Right lobe of liver (tissue), 4 donors: Measurements from ENCODE around the gene ENTPD8.

Source experiments
- POLR2A ChIP-seq: fragments of 450-650 bp; IDR thresholded peaks from one replicate; pipeline ENCODE4 v1.6.1; 2017; ENCODE audit warnings: antibody characterized with exemption, mild to moderate bottlenecking
- TF ChIP-seq, protein P1 (sequence below), 4 donors: fragments of 200-600 bp in 3 of 4; fragments of 450-650 bp in 1 of 4; IDR thresholded peaks; one replicate each; pipeline versions ENCODE4 v1.5.1 to v1.8.0; 2016 to 2022; ENCODE audit warnings: antibody characterized with exemption in 4 of 4, mild to moderate bottlenecking in 2 of 4
- donor health status: DM: no; HTN: no; CAD: no.
- donor health status: DM: no; HTN: no; CAD: no.
- donor health status: DM: no; HTN: yes; CAD: no.

DNA sequence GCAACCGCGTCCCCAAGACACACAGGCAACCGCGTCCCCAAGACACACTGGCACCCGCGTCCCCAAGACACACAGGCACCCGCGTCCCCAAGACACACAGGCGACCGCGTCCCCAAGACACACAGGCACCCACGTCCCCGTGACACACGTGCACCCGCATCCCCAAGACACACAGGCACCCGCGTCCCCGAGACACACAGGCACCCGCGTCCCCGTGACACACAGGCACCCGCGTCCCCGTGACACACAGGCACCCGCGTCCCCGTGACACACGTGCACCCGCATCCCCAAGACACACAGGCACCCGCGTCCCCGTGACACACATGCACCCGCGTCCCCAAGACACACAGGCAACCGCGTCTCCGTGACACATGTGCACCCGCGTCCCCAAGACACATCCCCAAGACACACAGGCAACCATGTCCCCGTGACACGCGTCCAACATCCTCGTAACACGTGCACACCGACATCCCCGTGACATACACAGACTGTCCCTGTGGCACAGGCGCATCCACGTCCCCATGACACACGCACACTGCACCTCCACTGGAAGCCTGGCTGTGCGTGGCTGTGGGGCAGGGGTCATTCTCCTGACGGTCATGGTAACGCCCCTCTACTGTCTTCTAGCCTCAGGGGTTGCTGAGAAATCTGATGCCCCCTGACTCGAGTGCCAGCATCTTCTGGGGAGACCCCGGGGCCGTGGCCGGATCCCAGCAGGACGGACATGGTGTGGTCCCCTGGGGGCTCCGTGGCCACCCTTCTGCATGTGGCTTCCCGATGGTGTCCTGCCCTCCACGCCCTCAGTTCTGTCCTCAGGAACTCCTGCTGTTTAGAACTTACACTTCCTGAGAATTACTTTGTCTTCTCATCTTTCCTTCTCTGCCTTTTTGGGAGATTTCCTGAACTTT is 42.3 kb downstream of the ENTPD8 start:
- TF ChIP-seq POLR2A: no peak
- TF ChIP-seq, protein P1, sequence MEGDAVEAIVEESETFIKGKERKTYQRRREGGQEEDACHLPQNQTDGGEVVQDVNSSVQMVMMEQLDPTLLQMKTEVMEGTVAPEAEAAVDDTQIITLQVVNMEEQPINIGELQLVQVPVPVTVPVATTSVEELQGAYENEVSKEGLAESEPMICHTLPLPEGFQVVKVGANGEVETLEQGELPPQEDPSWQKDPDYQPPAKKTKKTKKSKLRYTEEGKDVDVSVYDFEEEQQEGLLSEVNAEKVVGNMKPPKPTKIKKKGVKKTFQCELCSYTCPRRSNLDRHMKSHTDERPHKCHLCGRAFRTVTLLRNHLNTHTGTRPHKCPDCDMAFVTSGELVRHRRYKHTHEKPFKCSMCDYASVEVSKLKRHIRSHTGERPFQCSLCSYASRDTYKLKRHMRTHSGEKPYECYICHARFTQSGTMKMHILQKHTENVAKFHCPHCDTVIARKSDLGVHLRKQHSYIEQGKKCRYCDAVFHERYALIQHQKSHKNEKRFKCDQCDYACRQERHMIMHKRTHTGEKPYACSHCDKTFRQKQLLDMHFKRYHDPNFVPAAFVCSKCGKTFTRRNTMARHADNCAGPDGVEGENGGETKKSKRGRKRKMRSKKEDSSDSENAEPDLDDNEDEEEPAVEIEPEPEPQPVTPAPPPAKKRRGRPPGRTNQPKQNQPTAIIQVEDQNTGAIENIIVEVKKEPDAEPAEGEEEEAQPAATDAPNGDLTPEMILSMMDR (IDR thresholded peaks at IDR 0.05): no peak
